SU-DHL-6 (cell line): ENCODE measurements around the gene CACNB3.

ENCODE experiments used
- CTCF ChIP-seq: fragments of 200-600 bp; sonication (generic); IDR thresholded peaks from one replicate; pipeline ENCODE4 v1.5.1; 2017; ENCODE audit warnings: antibody characterized with exemption, mild to moderate bottlenecking, low read length, moderate library complexity; ENCODE audit not compliant: insufficient read depth, poor library complexity, severe bottlenecking
- EZH2phosphoT487 ChIP-seq: fragments of 200-600 bp; sonication (generic), shearing (Covaris generic); conservative IDR thresholded peaks from 2 replicates; pipeline ENCODE4 v1.6.1; 2018; ENCODE audit warnings: mild to moderate bottlenecking, antibody characterized with exemption, low read length, moderate library complexity, mixed read lengths

- TF ChIP-seq CTCF (no peak), EZH2phosphoT487 (no peak)
Observed at GRCh38 chr12:48789858-48790326, 28.4 kb upstream of the CACNB3 start.
